G401 (cell line): ENCODE measurements around the gene C17orf113. TPM values are rescaled to one million over a fixed set of nuclear protein-coding genes. Genes with fewer than 3 reads are reported as not detected.
"Not testable (repeated sequence)": the region's sequence is repeated elsewhere in the genome, so short reads cannot be mapped to it uniquely, and the experiment has no call there.

Experiments used
- DNase-seq: peaks from one replicate; pipeline ENCODE4 v3.0.0-alpha.2; 2015; ENCODE audit warnings: low spot score
- in situ Hi-C: cut with HindIII; loops from 2 replicates; pipeline ENCODE4 v1.10.0; 2016; ENCODE audit warnings: low sequenced_read_pairs, mixed read lengths
- total RNA-seq: library from RNA; depleted of rRNA; stranded (reverse); fragments of >200 nt; shearing (Covaris generic); gene quantifications from 2 replicates; pipeline ENCODE4 v1.2.3, GENCODE V29; 2014

C17orf113 gene
- total RNA-seq, 1 experiment from 2014 or later, result 2.3 TPM

DNA sequence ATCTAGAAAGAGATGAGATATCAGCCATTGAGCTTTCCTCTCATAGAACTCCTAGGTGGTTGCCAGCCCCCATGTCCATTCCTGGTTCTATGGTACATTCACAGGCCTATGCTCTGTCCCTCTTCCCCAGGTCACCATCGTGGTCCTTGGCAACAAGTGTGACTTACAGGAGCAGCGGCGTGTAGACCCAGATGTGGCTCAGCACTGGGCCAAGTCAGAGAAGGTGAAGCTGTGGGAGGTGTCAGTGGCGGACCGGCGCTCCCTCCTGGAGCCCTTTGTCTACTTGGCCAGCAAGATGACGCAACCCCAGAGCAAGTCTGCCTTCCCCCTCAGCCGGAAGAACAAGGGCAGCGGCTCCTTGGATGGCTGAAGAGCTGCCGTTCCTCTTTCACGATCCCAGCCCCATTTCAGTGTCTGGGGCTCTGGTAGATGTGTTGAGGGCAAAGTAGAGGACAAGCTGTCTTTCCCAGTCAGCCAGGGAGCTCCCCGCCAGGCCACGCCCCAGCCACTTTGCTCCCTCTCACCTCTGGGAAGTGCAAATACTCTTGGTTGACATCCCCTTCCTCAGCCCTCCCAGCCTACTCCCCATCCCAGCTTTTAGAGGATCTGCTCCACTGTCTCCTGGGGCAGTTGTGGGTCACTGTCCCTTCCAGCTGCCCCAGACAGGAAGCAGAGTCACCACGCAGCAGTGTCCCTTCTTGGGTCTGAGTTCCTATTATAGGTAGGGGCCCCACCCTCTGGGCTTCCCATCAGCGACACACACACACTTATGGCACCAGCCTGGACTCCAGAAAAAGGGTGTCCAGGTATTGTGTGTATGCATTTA lies 26.7 kb downstream of the C17orf113 start:
- DNase-seq, result no peak
- in situ Hi-C loops, result no loop called here

DNA sequence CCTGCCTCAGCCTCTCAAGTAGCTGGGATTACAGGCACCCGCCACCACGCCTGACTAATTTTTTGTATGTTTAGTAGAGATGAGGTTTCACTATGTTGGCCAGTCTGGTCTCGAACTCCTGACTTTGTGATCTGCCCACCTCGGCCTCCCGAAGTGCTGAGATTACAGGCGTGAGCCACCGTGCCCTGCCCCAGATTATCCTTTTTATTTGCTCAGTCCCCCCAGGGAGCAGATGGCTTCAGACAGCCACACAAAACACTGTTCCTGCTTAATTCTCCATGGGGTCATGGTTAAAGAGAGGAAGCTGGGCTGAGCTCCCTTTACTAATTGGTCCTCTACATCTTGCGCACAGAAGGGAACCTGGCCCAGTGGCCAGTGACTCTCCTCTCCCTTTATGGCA lies 29.6 kb downstream of the C17orf113 start:
- in situ Hi-C loops, DNase-seq: not testable (repeated sequence)

DNA sequence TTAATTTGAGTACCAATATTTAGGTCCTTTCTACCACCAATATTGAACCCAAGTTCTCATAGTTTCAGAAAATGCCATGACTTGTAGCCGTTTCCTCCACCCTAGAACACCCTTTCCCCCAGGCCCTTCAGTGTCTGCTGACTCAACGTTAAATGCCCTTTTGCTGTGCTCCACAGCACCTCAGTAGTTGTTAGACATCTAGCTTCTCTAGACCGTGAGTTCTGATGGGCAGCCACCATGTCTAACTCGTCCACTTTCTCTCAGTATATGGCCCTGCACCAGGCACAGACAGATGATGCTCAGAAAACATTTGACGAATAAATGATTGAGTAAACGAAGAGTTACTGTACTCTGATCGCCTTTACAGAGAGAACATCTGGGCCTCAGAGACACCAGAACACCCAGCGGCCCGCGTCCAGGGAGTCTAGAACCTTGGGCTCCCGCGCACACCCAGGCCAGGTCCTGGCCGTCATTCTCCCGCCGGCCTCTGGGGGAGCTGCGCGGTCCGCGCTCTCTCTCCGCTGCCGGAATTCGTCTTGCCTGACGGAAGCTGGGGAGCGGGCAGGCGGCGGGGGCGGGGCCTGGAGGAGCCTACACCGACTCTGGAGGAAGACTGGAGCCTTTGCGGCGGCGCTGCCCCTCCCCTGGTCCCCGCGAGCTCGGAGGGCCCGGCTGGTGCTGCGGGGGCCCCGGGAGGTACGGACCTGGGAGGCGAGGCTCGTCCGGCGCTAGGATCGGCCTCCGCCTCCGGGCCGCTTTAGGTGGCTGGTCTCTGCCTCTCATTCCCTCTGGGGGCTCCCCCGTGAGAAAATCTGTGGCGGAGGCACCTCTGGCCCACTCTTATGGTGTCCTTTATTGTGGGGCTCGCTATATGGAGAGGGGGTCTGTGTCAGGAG lies 30.6 kb downstream of the C17orf113 start, which contains the start of gene NKIRAS2:
Gene NKIRAS2, plus strand, starts transcription at position 582 of the 896 bp plus-strand sequence. CDS start 1,488 bp downstream, outside the sequence.
- in situ Hi-C loops, result no loop called here
- peak; percentile 89 for DNase-seq

DNA sequence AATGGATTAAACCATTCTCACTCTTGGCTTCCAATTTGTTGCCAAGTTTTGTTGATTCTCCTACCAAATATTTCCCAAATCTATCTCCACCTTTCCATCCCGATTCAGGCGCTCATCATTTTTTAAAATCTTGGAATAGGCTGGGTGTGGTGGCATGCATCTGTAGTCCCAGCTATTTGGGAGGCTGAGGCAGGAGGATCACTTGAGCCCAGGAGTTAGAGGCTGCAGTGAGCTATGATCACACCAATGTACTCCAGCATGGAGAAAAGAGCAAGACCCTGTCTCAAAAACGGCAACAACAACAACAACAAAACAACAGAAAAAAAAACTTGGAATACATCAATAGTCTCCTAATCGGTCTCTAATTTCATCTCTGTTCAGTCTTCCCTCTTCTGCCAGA lies 31.4 kb downstream of the C17orf113 start:
- DNase-seq, result no peak
- in situ Hi-C loops, result no loop called here

DNA sequence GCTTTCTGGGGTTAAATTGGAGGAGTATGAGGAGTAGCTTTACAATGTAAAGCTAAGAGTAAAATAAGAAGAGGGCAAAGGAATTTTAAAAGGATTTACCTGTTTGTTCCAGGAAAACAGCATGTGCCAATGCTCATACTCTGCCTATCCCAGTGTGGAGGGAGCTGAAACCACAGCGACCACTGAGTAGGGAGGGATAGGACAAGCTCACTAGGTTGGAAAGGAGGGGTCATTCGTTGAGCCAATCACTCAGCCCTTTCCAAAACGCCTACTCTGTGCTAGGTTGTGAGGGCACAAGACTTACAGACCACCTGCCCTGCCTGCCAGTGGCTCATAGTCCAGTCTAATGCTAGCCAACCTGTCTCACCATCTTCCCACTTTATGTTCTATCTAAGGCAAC lies 32.1 kb downstream of the C17orf113 start:
- in situ Hi-C loops, result no loop called here
- peak; percentile 25 for DNase-seq

DNA sequence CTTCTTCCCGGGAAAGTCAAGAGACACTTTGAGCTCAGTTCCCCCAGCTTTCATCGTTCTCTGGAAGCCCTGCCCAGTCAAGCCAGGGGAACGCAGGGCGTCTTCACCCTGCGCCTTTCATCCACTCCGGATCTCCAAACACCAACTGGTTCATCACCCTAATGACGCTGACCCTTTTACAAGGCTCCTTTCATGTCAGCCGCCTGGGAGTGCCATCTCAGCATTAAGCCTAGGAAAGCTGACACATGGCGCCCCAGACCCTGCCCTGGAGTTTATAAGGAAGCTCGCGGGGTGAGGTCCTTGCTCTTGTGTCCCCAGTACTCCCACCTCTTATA lies 32.6 kb downstream of the C17orf113 start:
- in situ Hi-C loops, result no loop called here

DNA sequence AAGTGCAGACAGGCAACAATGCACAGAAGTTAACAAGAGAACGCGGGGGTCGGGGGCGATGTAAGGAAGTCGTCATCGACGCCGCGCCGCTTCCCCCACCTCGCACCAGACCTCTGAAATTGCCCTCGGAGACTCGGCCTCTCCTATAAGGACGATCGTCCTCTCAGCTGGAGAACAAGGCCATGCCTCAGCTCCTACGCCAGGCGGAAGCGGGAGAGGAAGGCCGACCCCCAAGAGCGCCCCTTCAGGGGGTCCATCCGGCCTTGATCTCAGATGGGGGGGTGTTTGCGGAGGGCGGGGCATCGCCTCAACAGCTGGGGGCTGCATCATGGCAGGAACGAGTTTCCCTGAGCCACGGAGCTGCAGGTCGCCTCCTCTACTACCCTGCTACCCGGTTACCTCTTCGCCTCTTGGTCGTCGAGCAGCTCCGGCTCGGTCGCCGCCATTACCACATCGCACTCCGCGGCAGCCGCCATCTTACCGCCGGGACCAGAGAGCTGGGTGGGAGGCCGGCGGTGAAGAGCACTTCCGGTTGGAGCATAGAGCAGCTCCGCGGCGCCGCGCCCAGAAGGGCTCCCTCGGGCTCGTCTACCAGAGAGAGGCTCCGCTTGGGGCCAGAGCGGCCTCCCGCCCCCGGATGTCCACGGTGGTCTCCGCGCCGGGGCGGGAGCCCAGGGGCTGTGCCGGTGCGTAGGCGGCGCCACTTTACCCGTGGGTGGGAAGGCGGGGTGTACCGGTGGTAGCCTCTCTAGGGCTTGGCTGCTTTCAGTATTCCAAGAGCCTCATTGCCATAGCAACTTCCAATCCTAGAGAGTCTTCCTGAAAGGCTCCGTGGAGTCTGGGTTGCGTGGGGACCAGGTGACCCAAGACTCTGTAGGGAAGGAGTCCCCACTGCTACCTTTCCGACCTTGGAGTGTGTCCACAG lies 33.2 kb downstream of the C17orf113 start, which contains the start of gene DNAJC7:
Gene DNAJC7, minus strand, starts transcription at position 499 of the 925 bp plus-strand sequence. Its CDS starts 23 bp downstream, at position 476.
- in situ Hi-C loops, result no loop called here
- DNase-seq, result peak; percentile 95

More for the DNA sequence above, 32.6 kb downstream of the C17orf113 start:
- no peak for DNase-seq

DNA sequence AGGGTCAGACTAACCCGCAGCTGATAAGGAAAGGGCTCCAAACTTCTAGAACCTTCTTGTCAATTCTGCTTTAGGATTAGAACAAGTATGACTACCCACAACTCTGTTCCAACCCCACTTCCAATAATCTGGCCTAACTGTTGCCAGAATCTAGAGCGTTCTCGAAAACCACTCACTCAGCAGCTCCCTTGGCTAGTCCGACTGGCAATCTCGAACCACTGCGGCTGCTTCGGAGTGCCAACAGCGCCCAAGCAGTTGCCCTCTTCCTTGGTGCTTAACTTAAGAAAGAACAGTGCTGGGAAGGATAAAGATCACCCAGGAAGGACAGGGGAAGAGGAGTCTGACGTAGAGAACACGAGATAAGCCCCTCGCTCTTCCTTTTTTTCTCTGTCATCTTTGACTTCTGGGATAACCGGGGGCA lies 34.0 kb downstream of the C17orf113 start:
- DNase-seq, result peak; percentile 33
- in situ Hi-C loops, result no loop called here

DNA sequence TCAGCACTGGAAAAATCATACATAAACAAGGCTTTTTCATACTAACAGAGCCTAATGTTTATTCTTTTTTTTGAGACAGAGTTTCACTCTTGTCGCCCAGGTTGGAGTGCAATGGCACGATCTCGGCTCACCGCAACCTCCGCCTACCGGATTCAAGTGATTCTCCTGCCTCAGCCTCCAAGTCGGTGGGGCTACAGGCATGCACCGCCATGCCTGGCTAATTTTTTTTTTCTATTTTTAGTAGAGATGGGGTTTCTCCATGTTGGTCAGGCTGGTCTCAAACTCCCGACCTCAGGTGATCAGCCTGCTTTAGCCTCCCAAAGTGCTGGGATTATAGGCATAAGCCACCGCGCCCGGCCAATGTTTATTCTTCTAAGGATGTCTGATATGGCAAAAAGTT lies 36.7 kb downstream of the C17orf113 start:
- DNase-seq, in situ Hi-C loops: not testable (repeated sequence)

DNA sequence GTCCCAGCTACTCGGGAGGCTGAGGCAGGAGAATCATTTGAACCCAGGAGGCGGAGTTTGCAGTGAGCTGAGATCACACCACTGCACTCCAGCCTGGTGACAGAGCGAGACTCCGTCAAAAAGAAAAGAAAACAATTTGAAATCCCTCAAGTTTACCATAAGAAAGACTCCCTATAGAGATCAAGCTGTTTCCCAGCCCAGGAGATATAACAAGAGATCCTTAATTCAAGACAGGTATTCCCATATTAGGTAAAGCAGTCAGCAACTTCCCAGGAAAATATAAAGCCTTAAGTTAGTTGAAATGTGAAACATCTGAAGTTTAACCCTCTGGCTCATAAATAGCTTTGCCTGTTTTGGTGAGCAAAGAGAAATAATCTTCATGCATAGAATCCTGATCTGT lies 38.0 kb downstream of the C17orf113 start:
- DNase-seq, in situ Hi-C loops: not testable (repeated sequence)

DNA sequence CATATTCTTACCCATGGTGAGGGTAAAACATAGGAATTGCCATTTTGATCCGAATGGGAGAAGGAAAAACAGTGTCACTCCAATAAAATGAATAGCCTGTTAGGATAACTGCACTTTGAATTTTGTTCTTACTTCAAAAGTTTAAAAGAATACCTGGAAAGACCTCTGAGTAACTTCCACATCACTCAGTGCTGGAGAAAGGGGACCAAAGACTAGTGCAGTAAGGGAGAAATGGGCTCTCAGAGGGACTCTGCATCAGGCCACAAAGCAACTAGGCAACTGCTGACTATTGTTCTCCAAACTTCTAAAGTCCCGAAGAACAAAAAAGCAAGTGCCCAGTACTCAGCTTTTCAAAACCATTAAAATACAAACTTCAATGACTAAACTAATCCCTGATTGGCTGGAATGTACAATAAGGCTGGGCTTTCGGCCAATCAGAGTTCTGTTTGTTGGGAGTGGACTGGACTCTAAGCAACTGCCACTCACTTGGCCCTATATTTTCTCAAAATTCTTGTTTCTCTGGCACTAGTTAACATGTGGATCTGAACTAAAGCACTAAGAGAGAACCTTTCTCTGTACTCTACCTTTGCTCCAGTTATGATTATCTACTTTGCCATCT lies 39.4 kb downstream of the C17orf113 start:
- no peak for DNase-seq
- in situ Hi-C loops, result no loop called here

DNA sequence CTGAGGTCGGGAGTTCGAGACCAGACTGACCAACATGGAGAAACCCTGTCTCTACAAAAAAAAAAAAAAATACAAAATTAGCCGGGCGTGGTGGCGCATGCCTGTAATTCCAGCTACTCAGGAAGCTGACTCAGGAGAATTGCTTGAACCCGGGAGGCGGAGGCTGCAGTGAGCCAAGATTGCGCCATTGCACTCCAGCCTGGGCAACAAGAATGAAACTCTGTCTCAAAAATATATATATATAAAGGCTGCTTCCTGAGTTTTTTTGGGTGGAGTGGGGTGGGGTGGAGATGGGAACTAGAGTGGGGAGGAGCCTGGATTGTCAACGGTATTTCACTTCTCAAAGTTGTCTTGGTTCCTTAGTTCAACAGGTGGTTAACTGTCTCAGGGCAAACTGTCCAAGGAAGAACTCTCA lies 40.1 kb downstream of the C17orf113 start:
- DNase-seq, in situ Hi-C loops: not testable (repeated sequence)

DNA sequence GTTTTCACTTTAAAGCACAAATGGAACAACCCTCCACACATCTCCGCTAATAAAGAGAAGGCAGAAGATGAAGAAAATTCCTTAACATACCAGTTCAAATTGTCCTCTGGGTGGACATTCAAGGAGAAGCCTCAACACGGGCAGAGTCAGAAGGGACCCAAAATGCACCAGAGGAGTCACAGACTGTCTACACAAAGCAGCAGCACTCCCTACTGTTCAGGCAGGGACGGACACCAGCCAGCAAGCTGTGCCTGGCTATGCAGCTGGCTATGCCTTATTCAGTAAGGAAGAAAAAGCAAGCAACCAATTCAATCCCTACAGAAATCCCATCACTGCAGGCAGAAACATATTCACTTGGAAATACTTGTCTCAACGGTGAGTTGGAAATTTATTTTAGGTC lies 41.2 kb downstream of the C17orf113 start:
- in situ Hi-C loops, result no loop called here

DNA sequence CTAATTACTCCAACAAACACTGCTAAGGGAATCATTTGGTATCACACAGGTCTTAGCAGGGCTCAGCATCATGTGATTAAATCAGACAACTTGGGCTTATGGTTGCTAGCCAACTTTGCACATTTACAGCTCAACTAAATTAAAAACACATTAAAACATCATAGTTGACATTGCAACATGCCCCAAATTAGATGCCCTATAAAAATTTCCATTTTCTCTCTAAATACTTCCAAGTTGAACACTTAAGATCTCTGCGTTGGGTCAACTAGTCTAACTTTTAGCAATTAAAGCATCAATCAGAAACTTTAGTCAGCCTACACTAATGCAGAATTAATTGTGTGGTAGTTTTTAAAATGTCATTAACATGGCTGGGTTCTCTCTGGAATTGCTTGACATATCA lies 45.2 kb downstream of the C17orf113 start:
- DNase-seq, result no peak
- in situ Hi-C loops, result no loop called here

More for the DNA sequence above, 41.2 kb downstream of the C17orf113 start:
- DNase-seq, result no peak

DNA sequence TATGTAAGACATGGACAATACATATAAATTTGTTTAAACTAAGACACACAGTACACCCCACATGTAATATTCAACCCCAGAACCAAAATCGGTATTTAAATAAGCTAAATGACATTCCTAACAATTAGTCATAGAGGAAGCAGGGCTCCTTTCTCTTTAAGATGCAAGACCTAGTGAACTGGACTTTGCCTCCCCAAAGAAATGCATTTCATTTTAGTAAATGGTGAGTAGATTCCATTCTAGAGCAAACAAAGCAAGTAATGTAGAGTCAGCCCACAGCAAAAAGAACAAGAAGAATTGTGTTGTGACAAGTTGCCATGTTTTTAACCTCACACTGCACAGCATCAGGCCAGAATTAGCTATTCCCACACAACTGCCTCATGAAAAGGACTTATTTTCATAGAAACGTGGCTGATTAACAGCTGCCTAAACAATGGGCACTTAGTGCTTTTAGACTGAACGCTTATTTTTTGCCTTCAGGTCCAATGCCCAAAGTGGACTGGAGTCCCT lies 47.6 kb downstream of the C17orf113 start:
- in situ Hi-C loops, result no loop called here
- no peak for DNase-seq

DNA sequence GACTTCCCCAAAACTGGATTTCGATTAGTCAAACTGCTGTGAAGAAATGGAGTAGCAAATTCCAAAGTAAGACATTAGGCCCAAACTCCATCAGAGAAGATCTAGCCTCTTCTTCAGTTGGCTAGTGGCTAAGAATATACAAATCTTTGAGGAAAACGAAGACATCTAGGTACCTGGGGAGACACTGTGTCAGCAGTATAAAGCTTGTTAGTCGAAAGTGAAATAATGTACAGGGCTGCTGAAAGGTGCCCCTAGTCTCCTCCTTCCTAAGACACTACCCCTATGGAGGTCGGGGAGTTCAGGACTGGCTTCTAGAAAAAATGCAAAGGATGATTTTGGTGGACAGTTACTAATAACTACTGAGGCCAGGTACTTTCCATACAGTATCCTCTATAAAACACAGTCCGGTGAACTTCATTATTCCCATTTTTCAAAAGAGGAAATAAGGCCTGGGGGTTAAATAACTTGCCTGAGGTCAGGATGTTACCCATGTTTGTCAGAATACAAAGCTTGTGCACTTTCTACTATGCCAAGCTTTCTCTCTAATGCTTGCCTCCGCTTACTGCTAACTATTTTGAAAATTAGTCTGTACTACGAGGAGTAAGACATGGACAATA lies 48.1 kb downstream of the C17orf113 start:
- in situ Hi-C loops, result no loop called here

DNA sequence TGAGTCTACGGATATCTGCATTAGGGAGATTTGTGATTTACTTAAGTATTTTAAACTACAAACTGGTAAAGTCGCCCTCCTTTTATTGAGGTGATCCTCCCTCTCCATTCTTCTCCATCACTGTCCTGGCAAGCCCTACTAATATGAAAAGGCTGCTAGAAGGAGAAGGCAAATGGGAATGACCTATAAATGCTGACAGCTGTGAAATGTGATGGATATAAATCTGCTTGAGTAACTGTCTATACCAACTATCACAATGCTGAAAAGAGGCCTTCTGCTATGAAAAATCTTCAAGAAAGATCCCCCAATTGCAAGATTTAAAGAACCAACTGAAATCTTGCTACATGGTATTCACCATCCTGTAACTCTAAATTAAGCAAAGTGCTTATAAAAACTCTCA lies 48.7 kb downstream of the C17orf113 start:
- in situ Hi-C loops, result no loop called here
- DNase-seq, result no peak

More for the DNA sequence above, 48.1 kb downstream of the C17orf113 start:
- no peak for DNase-seq
